ENCODE data around the gene STK32C. TPM values are rescaled to one million over a fixed set of nuclear protein-coding genes. Genes with fewer than 3 reads are reported as not detected.
A peak's percentile ranks its signal among the peaks of the same experiment; 100 is the strongest.

STK32C gene
- total and polyA plus RNA-seq, 10 donors = 9.6 to 27.8 (median 15.7) TPM

GRCh38 chr10:132184816-132185593 lies 122.7 kb downstream of the STK32C start:
- Histone ChIP-seq H3K4me1 (peaks cover 9 to 31% (median 27%) of the 10 kb centered on the region in 6 donors), H3K27me3 (replicated peaks in 1 of 7) (peaks cover 15 to 77% (median 53%) of the 10 kb centered on the region in 7 donors)
- peak; percentile 63 for DNase-seq

GRCh38 chr10:132183046-132183445 lies 124.7 kb downstream of the STK32C start:
- Histone ChIP-seq H3K9me3 (no peaks in the 10 kb centered on the region), H3K4me1 (peaks cover 9 to 28% (median 25%) of the 10 kb centered on the region in 6 donors), H3K36me3 (no peaks in the 10 kb centered on the region), H3K27me3 (replicated peaks in 1 of 7) (peaks cover 12 to 77% (median 47%) of the 10 kb centered on the region in 7 donors), H3K4me3 (no peak overlapping the region), H3K27ac (no peak overlapping the region)
- no peak for TF ChIP-seq POLR2A (IDR thresholded peaks at IDR 0.05)
- no peak for TF ChIP-seq CTCF (IDR thresholded peaks at IDR 0.05 in 8 of 11, conservative IDR thresholded peaks at IDR 0.05 in 3 of 11)
- TF ChIP-seq POLR2AphosphoS5 (IDR thresholded peaks at IDR 0.05) = no peak
- WGBS, 5 donors = 72 to 85% (median 82%) methylated on average over 8 of the region's 8 CpGs
- peak; percentile 22 for DNase-seq
- intact Hi-C loops (cut with DNase I; ENCODE audit: low total_unique reads) = no loop called here

More at GRCh38 chr10:132184816-132185593, 122.7 kb downstream of the STK32C start:
- intact Hi-C loops (cut with DNase I; ENCODE audit: low total_unique reads) = no loop called here
- 43 to 55% (median 50%) methylated on average over 21 to 35 of the region's 35 CpGs for WGBS, 5 donors
- no peaks in the 10 kb centered on the region for H3K36me3 ChIP-seq
- H3K4me3 ChIP-seq = peak overlapping the region in 2 of 8 donors; percentile 44 to 69
- no peak for TF ChIP-seq POLR2A (IDR thresholded peaks at IDR 0.05)
- no peak for TF ChIP-seq CTCF (IDR thresholded peaks at IDR 0.05 in 8 of 11, conservative IDR thresholded peaks at IDR 0.05 in 3 of 11)
- TF ChIP-seq POLR2AphosphoS5 (IDR thresholded peaks at IDR 0.05) = no peak
- no peaks in the 10 kb centered on the region for H3K9me3 ChIP-seq
- H3K27ac ChIP-seq = no peak overlapping the region

- WGBS, 5 donors = 84 to 93% (median 85%) methylated on average over 7 of the region's 7 CpGs
- intact Hi-C loops (cut with DNase I; ENCODE audit: low total_unique reads) = no loop called here
- DNase-seq = peak; percentile 18
- no peak for TF ChIP-seq POLR2AphosphoS5 (IDR thresholded peaks at IDR 0.05)
- TF ChIP-seq POLR2A (IDR thresholded peaks at IDR 0.05) = no peak
- TF ChIP-seq CTCF (IDR thresholded peaks at IDR 0.05 in 8 of 11, conservative IDR thresholded peaks at IDR 0.05 in 3 of 11) = no peak
- Histone ChIP-seq H3K27ac (no peak overlapping the region), H3K9me3 (no peaks in the 10 kb centered on the region), H3K36me3 (no peaks in the 10 kb centered on the region), H3K27me3 (replicated peaks in 1 of 7) (peaks cover 9 to 77% (median 43%) of the 10 kb centered on the region in 7 donors), H3K4me3 (no peak overlapping the region), H3K4me1 (peaks cover 9 to 24% (median 21%) of the 10 kb centered on the region in 6 donors)
These were observed 125.2 kb downstream of the STK32C start for GRCh38 chr10:132182591-132182990.

GRCh38 chr10:132181691-132182425 lies 125.9 kb downstream of the STK32C start:
- intact Hi-C loops (cut with DNase I; ENCODE audit: low total_unique reads) = no loop called here
- DNase-seq = peak; percentile 47
- TF ChIP-seq CTCF (IDR thresholded peaks at IDR 0.05 in 8 of 11, conservative IDR thresholded peaks at IDR 0.05 in 3 of 11) (no peak), POLR2AphosphoS5 (IDR thresholded peaks at IDR 0.05) (no peak), POLR2A (IDR thresholded peaks at IDR 0.05) (no peak)
- no peaks in the 10 kb centered on the region for H3K9me3 ChIP-seq
- no peak overlapping the region for H3K27ac ChIP-seq
- H3K27me3 ChIP-seq (replicated peaks in 1 of 7) = peaks cover 7 to 77% (median 36%) of the 10 kb centered on the region in 7 donors
- H3K4me1 ChIP-seq = peaks cover 7 to 16% (median 13%) of the 10 kb centered on the region in 6 donors
- no peaks in the 10 kb centered on the region for H3K36me3 ChIP-seq
- 65 to 77% (median 71%) methylated on average over 25 of the region's 25 CpGs for WGBS, 5 donors
- H3K4me3 ChIP-seq = no peak overlapping the region

Measured in spleen (tissue), 11 donors.